HepG2 (cell line): ENCODE results near the gene DOK1.

ENCODE experiments used
- DMTF1 ChIP-seq: sonication (generic); formaldehyde crosslinking; IDR thresholded peaks from 2 replicates; pipeline ENCODE4 v1.4.0; 2020; ENCODE audit warnings: mild to moderate bottlenecking, missing genetic modification reagents
- HCFC1 ChIP-seq: fragments of 150-350 bp; IDR thresholded peaks from 2 replicates; pipeline ENCODE4 v1.6.1; 2014; ENCODE audit warnings: low read depth, low read length
- POLR2A ChIP-seq, 2 experiments: IDR thresholded peaks; 2 replicates each; pipeline ENCODE4 v1.6.1; 2011; ENCODE audit warnings: low read depth in 2 of 2, low read length in 2 of 2, mild to moderate bottlenecking in 1 of 2, moderate library complexity in 1 of 2; ENCODE audit not compliant: insufficient read depth in 1 of 2
- TAF1 ChIP-seq: sonication (generic); formaldehyde crosslinking; IDR thresholded peaks from 2 replicates; pipeline ENCODE4 v1.4.0; 2020; ENCODE audit warnings: missing genetic modification reagents
- ZSCAN20 ChIP-seq: sonication (generic); formaldehyde crosslinking; IDR thresholded peaks from 2 replicates; pipeline ENCODE4 v1.4.0; 2020; ENCODE audit warnings: missing genetic modification reagents, mild to moderate bottlenecking, borderline replicate concordance
- TF ChIP-seq, protein P1 (sequence below): sonication (generic); formaldehyde crosslinking; IDR thresholded peaks from 2 replicates; pipeline ENCODE4 v1.5.0; 2020; ENCODE audit warnings: mild to moderate bottlenecking, missing genetic modification reagents, moderate library complexity
- TF ChIP-seq, protein P2 (sequence below): fragments of 450-650 bp; IDR thresholded peaks from 2 replicates; pipeline ENCODE4 v1.6.1; 2017; ENCODE audit warnings: mild to moderate bottlenecking
- TF ChIP-seq, protein P3 (sequence below): sonication (generic); formaldehyde crosslinking; IDR thresholded peaks from 2 replicates; pipeline ENCODE4 v1.4.0; 2020; ENCODE audit warnings: mild to moderate bottlenecking, missing genetic modification reagents

- TF ChIP-seq ZSCAN20 (CRISPR knock-in tag) (no peak), TAF1 (CRISPR knock-in tag) (no peak), POLR2A (IDR thresholded peaks at IDR 0.05; ENCODE audit: insufficient read depth in 1 of 2, low read depth in 2 of 2, low read length in 2 of 2) (no peak), HCFC1 (no peak), DMTF1 (no peak)
- TF ChIP-seq, protein P1, sequence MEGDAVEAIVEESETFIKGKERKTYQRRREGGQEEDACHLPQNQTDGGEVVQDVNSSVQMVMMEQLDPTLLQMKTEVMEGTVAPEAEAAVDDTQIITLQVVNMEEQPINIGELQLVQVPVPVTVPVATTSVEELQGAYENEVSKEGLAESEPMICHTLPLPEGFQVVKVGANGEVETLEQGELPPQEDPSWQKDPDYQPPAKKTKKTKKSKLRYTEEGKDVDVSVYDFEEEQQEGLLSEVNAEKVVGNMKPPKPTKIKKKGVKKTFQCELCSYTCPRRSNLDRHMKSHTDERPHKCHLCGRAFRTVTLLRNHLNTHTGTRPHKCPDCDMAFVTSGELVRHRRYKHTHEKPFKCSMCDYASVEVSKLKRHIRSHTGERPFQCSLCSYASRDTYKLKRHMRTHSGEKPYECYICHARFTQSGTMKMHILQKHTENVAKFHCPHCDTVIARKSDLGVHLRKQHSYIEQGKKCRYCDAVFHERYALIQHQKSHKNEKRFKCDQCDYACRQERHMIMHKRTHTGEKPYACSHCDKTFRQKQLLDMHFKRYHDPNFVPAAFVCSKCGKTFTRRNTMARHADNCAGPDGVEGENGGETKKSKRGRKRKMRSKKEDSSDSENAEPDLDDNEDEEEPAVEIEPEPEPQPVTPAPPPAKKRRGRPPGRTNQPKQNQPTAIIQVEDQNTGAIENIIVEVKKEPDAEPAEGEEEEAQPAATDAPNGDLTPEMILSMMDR = no peak
- TF ChIP-seq, protein P2, sequence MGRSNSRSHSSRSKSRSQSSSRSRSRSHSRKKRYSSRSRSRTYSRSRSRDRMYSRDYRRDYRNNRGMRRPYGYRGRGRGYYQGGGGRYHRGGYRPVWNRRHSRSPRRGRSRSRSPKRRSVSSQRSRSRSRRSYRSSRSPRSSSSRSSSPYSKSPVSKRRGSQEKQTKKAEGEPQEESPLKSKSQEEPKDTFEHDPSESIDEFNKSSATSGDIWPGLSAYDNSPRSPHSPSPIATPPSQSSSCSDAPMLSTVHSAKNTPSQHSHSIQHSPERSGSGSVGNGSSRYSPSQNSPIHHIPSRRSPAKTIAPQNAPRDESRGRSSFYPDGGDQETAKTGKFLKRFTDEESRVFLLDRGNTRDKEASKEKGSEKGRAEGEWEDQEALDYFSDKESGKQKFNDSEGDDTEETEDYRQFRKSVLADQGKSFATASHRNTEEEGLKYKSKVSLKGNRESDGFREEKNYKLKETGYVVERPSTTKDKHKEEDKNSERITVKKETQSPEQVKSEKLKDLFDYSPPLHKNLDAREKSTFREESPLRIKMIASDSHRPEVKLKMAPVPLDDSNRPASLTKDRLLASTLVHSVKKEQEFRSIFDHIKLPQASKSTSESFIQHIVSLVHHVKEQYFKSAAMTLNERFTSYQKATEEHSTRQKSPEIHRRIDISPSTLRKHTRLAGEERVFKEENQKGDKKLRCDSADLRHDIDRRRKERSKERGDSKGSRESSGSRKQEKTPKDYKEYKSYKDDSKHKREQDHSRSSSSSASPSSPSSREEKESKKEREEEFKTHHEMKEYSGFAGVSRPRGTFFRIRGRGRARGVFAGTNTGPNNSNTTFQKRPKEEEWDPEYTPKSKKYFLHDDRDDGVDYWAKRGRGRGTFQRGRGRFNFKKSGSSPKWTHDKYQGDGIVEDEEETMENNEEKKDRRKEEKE = no peak
- TF ChIP-seq, protein P3, sequence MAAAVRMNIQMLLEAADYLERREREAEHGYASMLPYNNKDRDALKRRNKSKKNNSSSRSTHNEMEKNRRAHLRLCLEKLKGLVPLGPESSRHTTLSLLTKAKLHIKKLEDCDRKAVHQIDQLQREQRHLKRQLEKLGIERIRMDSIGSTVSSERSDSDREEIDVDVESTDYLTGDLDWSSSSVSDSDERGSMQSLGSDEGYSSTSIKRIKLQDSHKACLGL (CRISPR knock-in tag) = no peak
Observed at GRCh38 chr2:74548285-74548899, 6.1 kb upstream of the DOK1 start.
